NOMO-1 (cell line): ENCODE results near the gene CD37.
A peak's percentile ranks its signal among the peaks of the same experiment; 100 is the strongest.
"Not testable (repeated sequence)": the region's sequence is repeated elsewhere in the genome, so short reads cannot be mapped to it uniquely, and the experiment has no call there.

Experiments used
- DNase-seq, 2 experiments: peaks; one replicate each; lab custom pipeline; 2025; ENCODE audit not compliant: unreplicated experiment in 2 of 2; lab: John Stamatoyannopoulos, UW

The CD37 gene

DNA sequence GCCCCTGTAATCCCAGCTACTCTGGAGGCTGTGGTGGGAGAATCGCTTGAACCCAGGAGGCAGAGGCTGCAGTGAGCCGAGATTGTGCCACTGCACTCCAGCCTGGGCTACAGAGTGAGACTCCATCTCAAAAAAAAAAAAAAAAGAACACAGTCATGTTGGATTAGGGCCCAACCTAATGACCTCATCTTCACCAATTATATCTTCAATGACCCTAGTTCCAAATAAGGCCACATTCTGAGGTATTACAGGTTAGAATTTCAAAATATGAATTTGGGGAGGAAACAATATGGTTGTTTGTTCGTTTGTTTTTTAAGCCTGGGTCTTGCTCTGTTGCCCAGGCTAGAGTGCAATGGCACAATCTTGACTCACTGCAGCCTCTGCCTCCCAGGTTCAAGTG lies 38.0 kb downstream of the CD37 start:
- not testable (repeated sequence) for DNase-seq

DNA sequence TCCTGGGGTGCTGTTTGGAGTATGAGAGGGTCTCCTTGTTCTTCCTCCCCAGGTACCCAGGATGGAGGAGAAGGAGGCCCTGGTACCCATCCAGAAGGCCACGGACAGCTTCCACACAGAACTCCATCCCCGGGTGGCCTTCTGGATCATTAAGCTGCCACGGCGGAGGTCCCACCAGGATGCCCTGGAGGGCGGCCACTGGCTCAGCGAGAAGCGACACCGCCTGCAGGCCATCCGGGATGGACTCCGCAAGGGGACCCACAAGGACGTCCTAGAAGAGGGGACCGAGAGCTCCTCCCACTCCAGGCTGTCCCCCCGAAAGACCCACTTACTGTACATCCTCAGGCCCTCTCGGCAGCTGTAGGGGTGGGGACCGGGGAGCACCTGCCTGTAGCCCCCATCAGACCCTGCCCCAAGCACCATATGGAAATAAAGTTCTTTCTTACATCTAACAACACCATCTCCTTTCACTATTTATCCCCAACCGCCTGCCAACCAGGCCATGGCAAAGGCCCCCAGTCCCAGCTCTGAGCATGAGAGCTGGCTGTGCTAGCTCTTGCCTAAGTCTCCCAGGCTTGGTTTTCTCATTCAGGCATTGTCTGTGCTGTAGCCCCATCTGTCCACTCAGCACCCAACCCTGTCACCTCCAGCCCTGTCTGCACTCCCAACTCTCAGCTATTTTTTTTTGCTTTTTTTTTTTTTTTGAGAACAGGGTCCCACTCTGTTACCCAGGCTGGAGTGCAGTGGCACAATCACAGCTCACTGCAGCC lies 39.6 kb downstream of the CD37 start:
- no peak for DNase-seq

DNA sequence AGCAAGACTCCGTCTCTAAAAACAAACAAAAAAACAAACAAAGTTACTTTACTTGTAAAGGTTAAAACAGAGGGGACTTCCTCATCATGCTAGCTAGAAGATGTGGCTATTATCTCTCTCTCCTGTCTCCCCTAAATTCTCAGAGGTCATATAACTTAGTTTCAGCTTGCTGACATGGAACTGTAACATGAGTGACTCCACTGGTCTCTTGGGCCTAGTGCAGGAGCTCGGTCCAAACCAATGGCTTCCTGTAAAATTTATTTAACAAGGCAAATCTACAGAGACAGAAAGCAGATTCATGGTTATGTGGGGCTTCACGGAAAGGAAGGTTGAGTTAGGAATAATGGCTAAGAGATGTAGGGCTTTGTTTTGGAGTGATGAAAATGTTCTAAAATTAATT lies 43.3 kb downstream of the CD37 start:
- no peak for DNase-seq

DNA sequence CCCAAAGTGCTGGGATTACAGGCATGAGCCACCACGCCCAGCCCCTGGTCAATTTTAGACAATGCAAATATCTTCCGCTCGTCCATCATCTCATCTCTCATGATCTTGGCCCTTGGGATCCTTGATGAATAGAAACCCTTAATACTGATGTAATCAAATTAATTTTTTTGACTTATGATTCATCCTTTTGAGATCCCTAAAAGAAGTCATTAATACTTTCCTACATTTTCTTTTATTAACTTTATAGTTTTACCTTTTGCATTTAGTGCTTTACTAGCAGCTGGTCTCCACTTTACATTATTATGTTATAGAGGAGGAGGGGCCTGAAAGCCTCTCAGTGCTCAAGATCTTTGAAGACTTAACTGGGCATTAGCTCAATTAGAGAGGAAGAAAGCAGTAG lies 45.2 kb downstream of the CD37 start:
- no peak for DNase-seq

DNA sequence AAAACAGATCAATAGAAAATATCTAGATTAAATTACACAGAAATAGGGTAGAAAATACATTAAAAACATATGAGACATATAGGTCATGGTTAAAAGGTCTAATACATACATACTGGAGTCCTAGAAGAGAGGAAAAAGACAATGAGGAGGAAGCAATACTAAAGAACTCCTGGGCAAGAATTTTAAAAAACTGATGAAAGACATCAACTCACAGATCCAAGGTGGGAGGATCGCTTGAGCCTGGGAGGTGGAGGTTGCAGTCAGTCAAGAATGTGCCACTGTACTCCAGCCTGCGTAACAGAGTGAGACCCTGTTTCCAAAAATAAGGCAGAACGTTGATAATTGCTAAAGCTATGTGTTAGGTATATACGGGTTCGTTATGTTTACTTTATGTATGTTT lies 47.4 kb downstream of the CD37 start:
- DNase-seq, result no peak

DNA sequence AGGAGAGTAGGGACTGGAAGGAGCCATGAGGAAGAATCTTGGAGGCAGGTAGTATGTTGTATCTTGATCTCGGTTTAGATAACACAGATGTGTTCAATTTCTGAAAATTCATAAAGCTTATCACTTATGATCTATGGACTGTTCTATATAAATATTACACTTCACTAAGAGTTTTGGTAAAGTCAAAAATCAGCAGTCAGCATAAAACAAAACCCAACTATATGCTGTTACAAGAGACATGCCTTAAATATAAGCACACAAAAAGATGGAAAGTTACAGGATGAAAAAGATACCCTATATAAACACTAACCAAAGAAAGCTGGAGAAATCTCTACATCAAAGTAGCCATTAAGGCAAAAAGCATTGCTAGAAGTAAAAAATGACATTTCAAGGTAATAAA lies 48.4 kb downstream of the CD37 start:
- DNase-seq, result no peak

DNA sequence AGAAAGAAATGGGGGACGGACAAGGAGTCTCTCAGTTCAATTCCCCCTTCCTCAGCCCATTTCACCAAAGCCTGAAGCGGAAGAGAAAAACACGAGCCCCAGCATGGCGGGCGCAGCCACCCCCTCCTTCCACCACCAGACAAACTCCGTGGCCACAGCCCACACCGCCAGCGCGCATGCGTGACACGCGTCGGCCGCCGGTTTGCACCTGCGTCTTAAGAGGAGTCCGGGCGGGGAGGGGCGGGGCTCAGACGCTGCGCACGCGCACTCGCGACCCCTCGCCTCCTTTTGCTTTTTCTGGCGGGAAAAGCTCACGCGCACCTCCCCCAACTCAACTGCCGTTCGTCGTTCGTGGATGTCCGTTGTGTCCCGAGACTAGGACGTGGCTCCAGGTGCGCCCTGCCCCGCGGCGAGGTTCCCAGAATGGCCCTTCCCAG lies 52.7 kb downstream of the CD37 start, which contains the start of gene KASH5:
Gene KASH5, plus strand, starts transcription at position 314 of the 437 bp plus-strand sequence. CDS start 2,635 bp downstream, outside the sequence.
- DNase-seq, result peak; percentile 88 to 95

DNA sequence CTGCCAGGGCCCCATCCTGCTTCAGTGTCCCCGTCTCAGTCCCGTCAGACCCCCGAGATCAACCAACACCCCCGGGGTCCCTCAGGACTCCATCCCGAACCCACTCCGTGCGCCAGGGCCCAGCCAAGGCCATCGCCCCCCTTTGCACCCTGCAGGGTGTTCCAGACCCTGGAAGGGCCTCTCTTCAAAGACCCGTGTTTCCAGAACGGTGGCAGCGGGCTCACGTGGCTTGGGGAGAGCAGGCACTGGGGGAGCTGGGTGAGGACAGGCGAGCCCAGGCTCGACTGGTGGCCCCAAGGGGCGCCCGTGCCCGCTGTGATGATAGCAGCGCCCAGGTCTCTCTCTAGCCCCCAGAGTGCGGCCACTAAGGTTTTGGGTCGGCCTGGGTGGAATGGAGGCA lies 54.2 kb downstream of the CD37 start:
- no peak for DNase-seq
